Kidney (tissue), 14 donors: ENCODE results near the gene MT4. TPM values are rescaled to one million over a fixed set of nuclear protein-coding genes. Genes with fewer than 3 reads are reported as not detected.
A peak's percentile ranks its signal among the peaks of the same experiment; 100 is the strongest.
"Not testable (repeated sequence)": the region's sequence is repeated elsewhere in the genome, so short reads cannot be mapped to it uniquely, and the experiment has no call there.

Source experiments
- DNase-seq, 5 donors: peaks; one replicate each; pipeline ENCODE4 v3.0.0-alpha.2; 2013 to 2020
- FAIRE-seq: peaks from 2 replicates; lab custom pipeline; 2012; peaks lifted over from hg19 to GRCh38; lab: Jason Lieb, UNC
- H3K27ac ChIP-seq, 2 donors: one replicate each; pipeline ENCODE4 v1.7.0; 2013; ENCODE audit warnings: low read depth in 2 of 2, low read length in 2 of 2, inconsistent platforms in 1 of 2
- H3K27me3 ChIP-seq: one replicate; pipeline ENCODE4 v1.7.1; 2013; ENCODE audit warnings: low read length, inconsistent platforms; ENCODE audit not compliant: control insufficient read depth, insufficient read depth
- H3K36me3 ChIP-seq, 3 donors: one replicate each; pipeline versions ENCODE4 v1.7.0 to v1.7.1; 2013; ENCODE audit warnings: low read length in 3 of 3, control low read depth in 1 of 3, inconsistent platforms in 1 of 3; ENCODE audit not compliant: insufficient read depth in 3 of 3, control insufficient read depth in 2 of 3
- H3K4me1 ChIP-seq, 3 donors: one replicate each; pipeline versions ENCODE4 v1.7.0 to v1.7.1; 2013; ENCODE audit warnings: low read length in 3 of 3, inconsistent platforms in 1 of 3, low read depth in 1 of 3; ENCODE audit not compliant: control insufficient read depth in 2 of 3, insufficient read depth in 2 of 3
- H3K4me3 ChIP-seq, 3 donors: one replicate each; pipeline versions ENCODE4 v1.7.0 to v1.8.1; 2013; ENCODE audit warnings: low read length in 3 of 3, control low read depth in 1 of 3, inconsistent platforms in 1 of 3
- H3K9ac ChIP-seq, 3 donors: one replicate each; pipeline versions ENCODE4 v1.7.0 to v1.7.1; 2013; ENCODE audit warnings: low read length in 3 of 3, control low read depth in 1 of 3, inconsistent platforms in 1 of 3
- H3K9me3 ChIP-seq, 3 donors: one replicate each; pipeline versions ENCODE4 v1.7.0 to v1.7.1; 2013; ENCODE audit warnings: low read length in 3 of 3, control low read depth in 1 of 3, inconsistent platforms in 1 of 3; ENCODE audit not compliant: control insufficient read depth in 2 of 3, insufficient read depth in 1 of 3
- CTCF ChIP-seq: IDR thresholded peaks from 3 replicates; pipeline ENCODE4 v1.5.1; 2012; ENCODE audit warnings: mild to moderate bottlenecking, moderate library complexity, borderline replicate concordance; ENCODE audit not compliant: insufficient read depth; ENCODE audit errors: extremely low read depth
- intact Hi-C: fragments of 100-400 bp; cut with DNase I; formaldehyde crosslinking; loops from one replicate; pipeline ENCODE4 v1.11.1; 2022
- polyA plus RNA-seq: library from polyadenylated mRNA; stranded (reverse); fragments of 350-450 nt; fragmentation: Illumina TruSeq; extraction: RNeasy Lipid Tissue Mini Kit (QIAGEN cat#74804); gene quantifications from one replicate; pipeline ENCODE4 v1.2.3, GENCODE V29; 2014; ENCODE audit warnings: low read depth, low replicate concordance; ENCODE audit not compliant: insufficient read depth
- total RNA-seq: library from RNA; stranded (reverse); fragmentation: NEBNext Ultra II Directional; extraction: Animal tissue kit (Norgen Biotek cat#: 25700); gene quantifications from one replicate; pipeline ENCODE4 v1.2.1, GENCODE V29; 2021
- donor health status: control.
- donor health status: control.
- donor health status: control.
- donor health status: control.
- donor health status: control.
- donor health status: DM: yes; HTN: yes; CAD: no.
- donor health status: Normal renal cell carcinoma (clear cell type).

Gene MT4
- total and polyA plus RNA-seq, 2 donors from 2014 or later = not detected

GRCh38 chr16:56576585-56577299 lies 11.9 kb downstream of the MT4 start:
- Histone ChIP-seq H3K27me3 (no peaks in the 10 kb centered on the region), H3K9ac (no peak overlapping the region), H3K9me3 (no peaks in the 10 kb centered on the region), H3K27ac (no peak overlapping the region), H3K4me3 (no peak overlapping the region), H3K4me1 (peaks cover 0 to 2% (median 0%) of the 10 kb centered on the region in 3 donors), H3K36me3 (no peaks in the 10 kb centered on the region)
- peak in 4 of 5 donors; percentile 45 to 91 (median 52) for DNase-seq
- intact Hi-C loops = no loop called here
- FAIRE-seq = no peak
- peak; percentile 75 for TF ChIP-seq CTCF

- no peaks in the 10 kb centered on the region for H3K36me3 ChIP-seq
- FAIRE-seq (no peak), DNase-seq (no peak)
- no peak overlapping the region for H3K9ac ChIP-seq
- no peak for TF ChIP-seq CTCF
- H3K4me3 ChIP-seq = no peak overlapping the region
- H3K27ac ChIP-seq = no peak overlapping the region
- intact Hi-C loops = no loop called here
- peaks cover 0 to 2% (median 0%) of the 10 kb centered on the region in 3 donors for H3K4me1 ChIP-seq
- no peaks in the 10 kb centered on the region for H3K9me3 ChIP-seq
- H3K27me3 ChIP-seq = no peaks in the 10 kb centered on the region
These were observed 12.4 kb downstream of the MT4 start for GRCh38 chr16:56577300-56577625.

- no peak for TF ChIP-seq CTCF
- Histone ChIP-seq H3K9ac (no peak overlapping the region), H3K27me3 (no peaks in the 10 kb centered on the region), H3K4me1 (peaks cover 0 to 2% (median 0%) of the 10 kb centered on the region in 3 donors), H3K36me3 (no peaks in the 10 kb centered on the region), H3K27ac (no peak overlapping the region), H3K4me3 (no peak overlapping the region), H3K9me3 (no peaks in the 10 kb centered on the region)
- FAIRE-seq (no peak), DNase-seq (peak in 1 of 5 donors; percentile 3)
- intact Hi-C loops = no loop called here
These were observed 15.6 kb downstream of the MT4 start for GRCh38 chr16:56580391-56581048.

GRCh38 chr16:56582911-56583310 lies 18.0 kb downstream of the MT4 start:
- FAIRE-seq, H3K9me3 ChIP-seq, H3K4me3 ChIP-seq, DNase-seq, intact Hi-C loops, H3K27me3 ChIP-seq, H3K27ac ChIP-seq, H3K4me1 ChIP-seq, H3K9ac ChIP-seq, H3K36me3 ChIP-seq: not testable (repeated sequence)
